HT1080 (cell line): ENCODE data around the gene SPINK8. TPM values are rescaled to one million over a fixed set of nuclear protein-coding genes. Genes with fewer than 3 reads are reported as not detected.
A peak's percentile ranks its signal among the peaks of the same experiment; 100 is the strongest.
"Not testable (repeated sequence)": the region's sequence is repeated elsewhere in the genome, so short reads cannot be mapped to it uniquely, and the experiment has no call there.

Source experiments
- DNase-seq: peaks from one replicate; pipeline ENCODE4 v3.0.0-alpha.2; 2015; ENCODE audit warnings: low read depth
- polyA plus RNA-seq, 2 experiments: library from polyadenylated mRNA; depleted of rRNA; stranded (reverse); fragments of >200 nt; gene quantifications; 2 replicates each; pipeline ENCODE4 v1.2.3, GENCODE V29; 2015
- total RNA-seq: library from RNA; depleted of rRNA; stranded (reverse); fragments of >200 nt; shearing (Covaris generic); gene quantifications from 2 replicates; pipeline ENCODE4 v1.2.3, GENCODE V29; 2014; rRNA removed

Gene SPINK8
- total RNA-seq, result not detected in 2 replicates
- polyA plus RNA-seq (2015; cell fraction: cytosol; rRNA removed), result not detected in 2 replicates
- polyA plus RNA-seq (2015; cell fraction: nucleus; rRNA removed), result not detected in 2 replicates

DNA sequence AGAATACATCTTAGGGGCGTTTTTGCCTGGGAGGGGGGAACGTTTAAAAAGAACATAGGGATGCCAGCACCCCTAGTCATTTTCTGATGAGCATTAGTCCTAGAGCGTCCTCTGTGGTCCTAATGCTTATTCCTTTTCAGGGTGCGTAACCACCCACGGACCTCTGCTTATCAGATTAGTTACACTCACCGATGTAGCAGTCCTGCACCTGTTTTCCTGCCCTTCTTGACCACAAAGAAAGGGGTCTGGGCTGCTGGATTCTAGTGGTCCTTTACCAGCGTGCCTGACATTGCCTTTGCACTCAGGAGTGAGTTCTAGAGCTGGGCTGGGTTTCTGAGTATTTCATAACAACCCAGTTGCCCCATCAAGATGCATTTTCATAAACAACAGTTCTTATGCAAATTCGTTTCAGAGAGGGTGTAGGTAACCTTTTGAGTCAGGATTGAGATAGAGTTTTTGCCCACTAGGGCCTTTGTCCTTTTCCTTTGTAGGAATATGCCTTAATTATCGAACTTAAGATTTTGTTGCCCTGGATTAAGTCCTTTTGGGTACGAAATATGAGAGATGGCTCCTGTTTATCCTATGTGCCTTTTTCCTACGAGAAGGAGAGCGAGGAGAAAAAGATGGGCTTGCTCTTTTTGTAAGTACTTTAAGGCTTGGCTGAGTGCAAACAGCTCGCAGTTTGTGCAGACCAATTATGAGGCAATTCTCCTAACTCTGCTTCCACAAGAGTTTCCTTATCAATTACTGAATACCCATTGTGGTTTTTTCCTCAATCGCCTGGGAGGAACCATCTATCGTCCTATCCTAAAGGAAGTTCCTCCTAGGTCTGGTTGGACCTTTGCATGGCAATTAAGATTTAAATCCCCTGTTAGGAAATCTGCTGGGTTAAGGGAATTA, at the start of gene SPINK8:
Gene SPINK8, minus strand, starts transcription at position 316 of the 900 bp plus-strand sequence. CDS start 5,320 bp downstream, outside the sequence.
- DNase-seq, result not testable (repeated sequence)

GRCh38 chr3:48372862-48373435, 39.5 kb upstream of the SPINK8 start:
- DNase-seq, result no peak

DNA sequence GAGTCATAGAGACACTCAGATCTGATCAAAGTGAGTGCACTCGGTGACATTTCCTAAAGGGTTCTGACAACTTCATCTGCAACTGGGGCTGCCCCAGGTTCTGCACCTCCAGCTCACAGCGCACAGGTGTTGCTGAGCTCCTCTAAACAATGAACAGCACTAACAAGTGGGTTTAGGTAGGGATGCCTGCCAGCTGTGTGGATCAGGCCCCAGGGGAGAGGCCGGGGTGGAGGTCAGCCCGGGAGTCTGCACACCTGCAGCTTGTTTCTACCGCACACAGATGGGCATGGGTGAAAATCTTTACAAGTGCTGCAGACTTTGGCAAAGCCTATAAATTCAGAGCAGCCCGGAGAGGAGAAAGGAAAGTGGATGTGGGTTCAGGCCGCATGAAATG, 38.9 kb upstream of the SPINK8 start:
- DNase-seq, result no peak

GRCh38 chr3:48371651-48372376, 38.4 kb upstream of the SPINK8 start, which contains the start of gene FBXW12:
TSS of gene FBXW12 (plus strand) at chr3:48372219. CDS start at chr3:48372768, 549 bp downstream.
- no peak for DNase-seq

DNA sequence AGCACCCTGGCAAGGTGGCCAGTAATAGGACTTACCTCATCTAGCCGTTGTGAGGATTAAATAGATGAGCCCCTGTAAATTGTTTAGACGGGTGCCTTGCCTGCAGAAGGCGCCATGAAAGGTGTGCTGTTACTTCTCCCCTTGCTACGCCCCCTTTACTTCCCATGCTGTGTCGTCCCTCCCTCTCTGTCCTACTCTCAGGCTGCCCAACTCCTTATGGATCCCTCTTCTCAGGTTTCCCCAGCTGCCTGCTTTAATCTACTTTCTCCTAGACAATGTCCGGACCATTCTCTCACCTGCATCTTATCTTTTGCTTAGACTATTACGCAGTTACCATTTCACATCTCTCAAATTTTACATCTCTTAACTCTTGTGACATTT, 36.9 kb upstream of the SPINK8 start:
- no peak for DNase-seq

GRCh38 chr3:48369693-48370332, 36.4 kb upstream of the SPINK8 start:
- DNase-seq, result no peak

DNA sequence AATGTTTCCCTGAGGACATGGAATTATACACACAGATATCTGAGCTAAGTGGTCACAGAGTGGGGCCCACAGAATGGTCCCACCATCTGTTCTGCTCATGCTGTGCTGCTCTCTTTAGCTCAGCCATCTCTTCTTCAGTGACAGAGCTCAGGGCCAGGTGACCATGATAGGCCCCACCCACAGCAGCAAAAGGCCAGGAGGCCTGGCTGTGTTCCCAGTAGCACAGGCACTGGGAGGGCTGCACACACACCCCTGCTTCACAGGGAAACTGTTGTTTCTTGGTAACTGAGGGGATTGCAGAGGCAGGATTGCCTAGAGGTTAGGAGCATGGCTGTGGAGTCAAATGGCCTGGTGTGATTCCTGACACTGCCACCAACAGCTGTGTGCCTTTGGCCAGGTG, 33.7 kb upstream of the SPINK8 start:
- no peak for DNase-seq

DNA sequence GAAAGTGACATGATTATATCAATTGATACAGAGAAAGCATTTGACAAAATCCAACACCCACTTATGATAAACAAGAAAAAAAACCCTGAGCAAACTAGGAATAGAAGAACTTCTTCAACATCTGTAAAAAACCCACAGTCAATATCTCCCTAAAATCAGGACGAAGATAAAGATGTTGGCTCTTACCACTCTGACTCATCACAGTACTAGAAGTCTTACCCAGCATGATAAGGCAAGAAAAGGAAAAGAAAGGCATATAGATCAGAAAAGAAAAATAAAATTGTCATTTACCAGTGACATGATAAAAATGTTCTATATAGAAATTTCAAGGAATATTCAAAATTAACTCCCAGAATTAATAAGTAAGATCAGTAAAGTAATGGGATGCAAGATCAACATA, 31.4 kb upstream of the SPINK8 start:
- no peak for DNase-seq

- DNase-seq, result no peak
Measured at GRCh38 chr3:48361928-48362327, 28.5 kb upstream of the SPINK8 start.

GRCh38 chr3:48356419-48356818, 23.0 kb upstream of the SPINK8 start:
- no peak for DNase-seq

GRCh38 chr3:48353987-48354386, 20.5 kb upstream of the SPINK8 start:
- no peak for DNase-seq

DNA sequence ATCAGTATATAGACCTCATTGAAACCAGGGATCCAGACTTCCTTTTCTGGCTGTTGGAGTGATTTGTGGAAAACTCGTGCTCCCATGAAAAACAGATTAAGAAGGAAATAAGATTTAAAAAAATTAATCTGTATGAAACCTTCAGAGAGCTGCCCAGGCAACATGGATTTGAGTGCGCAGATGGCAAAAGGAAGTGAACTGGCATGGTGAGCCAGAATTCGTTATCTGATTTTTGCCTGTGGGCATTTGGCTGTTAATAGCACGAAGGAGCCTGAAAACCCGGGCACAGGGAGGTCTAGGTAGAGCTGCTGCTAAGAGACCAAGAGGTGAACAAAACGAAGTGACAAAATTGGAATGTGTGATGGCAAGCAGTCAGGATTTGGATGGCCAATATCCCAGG, 19.1 kb upstream of the SPINK8 start:
- no peak for DNase-seq

DNA sequence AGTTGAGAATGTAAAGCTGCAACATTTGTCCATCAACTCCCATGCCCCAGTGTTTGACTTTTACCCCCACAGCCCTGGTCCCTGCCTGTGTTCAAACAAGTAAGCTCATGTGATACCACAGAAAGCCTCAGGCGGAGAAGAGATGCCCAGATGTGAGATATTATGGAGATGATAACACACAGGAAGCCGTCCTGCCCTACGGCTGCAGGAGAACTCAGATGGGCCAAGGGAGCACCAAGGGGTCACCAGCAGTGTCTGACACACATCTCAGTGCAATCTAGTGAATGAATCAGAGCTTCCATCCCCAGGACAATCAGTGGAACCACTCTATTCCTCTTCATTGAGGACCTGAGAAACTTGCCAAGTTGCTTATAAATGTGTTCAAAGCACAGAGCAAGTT, 14.0 kb upstream of the SPINK8 start:
- DNase-seq, result no peak

- DNase-seq, result no peak
Measured at GRCh38 chr3:48345946-48346572, 12.6 kb upstream of the SPINK8 start.

GRCh38 chr3:48344867-48345507, 11.5 kb upstream of the SPINK8 start:
- DNase-seq, result no peak

DNA sequence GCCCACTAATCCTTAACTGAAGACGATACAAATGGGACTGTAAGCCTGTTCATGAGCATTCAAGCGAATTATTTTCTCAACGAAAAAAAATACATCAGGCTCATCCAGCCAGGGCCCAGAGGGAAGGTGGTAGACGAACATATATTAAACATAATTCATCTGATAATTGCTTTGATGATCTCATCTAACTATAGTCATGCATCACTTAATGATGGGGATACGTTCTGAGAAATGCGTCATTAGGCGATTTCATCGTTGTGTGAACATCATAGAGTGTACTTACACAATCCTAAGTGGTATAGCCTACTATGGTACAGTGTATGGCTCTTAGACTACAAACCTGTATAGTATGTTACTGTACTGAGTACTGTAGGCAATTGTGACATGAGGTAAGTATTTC, 10.0 kb upstream of the SPINK8 start:
- no peak for DNase-seq

DNA sequence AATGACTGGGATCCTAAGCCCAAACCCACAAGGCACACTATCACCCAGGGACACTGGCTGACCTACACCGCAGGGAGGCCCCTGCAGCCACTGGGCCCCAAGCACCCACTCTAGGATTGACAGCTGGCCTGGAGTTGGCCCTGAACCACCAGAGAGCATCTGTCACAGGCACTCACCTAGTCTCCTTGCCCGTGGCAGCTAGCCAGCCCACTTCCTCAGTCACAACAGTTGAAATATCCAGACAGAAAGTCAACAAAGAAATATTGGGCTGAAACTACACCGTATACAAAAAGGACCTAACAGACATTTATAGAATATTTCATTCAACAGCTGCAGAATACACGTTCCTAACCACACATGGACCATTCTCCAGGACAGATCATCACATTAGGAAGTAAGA, 5.2 kb upstream of the SPINK8 start:
- no peak for DNase-seq

DNA sequence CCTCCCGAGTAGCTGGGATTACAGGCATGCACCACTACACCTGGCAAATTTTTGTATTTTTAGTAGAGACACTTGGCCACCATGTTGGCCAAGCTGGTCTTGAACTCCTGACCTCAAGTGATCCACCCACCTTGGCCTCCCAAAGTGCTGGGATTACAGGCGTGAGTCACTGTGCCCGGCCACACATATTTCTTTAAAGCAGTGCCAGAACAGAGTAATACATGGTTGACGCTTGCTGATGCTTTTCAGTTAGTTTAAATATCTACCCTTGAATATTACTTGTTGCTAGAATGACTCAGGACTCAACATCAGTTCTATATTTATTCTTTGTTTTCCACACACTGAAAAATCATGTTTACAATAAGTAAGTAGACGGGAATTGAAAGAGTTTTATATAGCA, 4.1 kb upstream of the SPINK8 start:
- peak; percentile 23 for DNase-seq

- DNase-seq, result not testable (repeated sequence)
Measured at GRCh38 chr3:48335286-48335685, 1.8 kb upstream of the SPINK8 start.

GRCh38 chr3:48334605-48335004, 1.1 kb upstream of the SPINK8 start:
- no peak for DNase-seq
